Epithelial cell of esophagus (primary cell): ENCODE results near the gene CPXM2.
A peak's percentile ranks its signal among the peaks of the same experiment; 100 is the strongest.

Experiments used
- DNase-seq: peaks from one replicate; pipeline ENCODE4 v3.0.0; 2010; ENCODE audit warnings: low read depth
- H3K4me3 ChIP-seq: 2 replicates; pipeline ENCODE4 v1.5.1; 2011; ENCODE audit warnings: mild to moderate bottlenecking, low read length, control low read depth
- CTCF ChIP-seq: IDR thresholded peaks from 2 replicates; pipeline ENCODE4 v1.5.1; 2011; ENCODE audit warnings: low read depth, mild to moderate bottlenecking, low read length, control low read depth, inconsistent platforms; ENCODE audit not compliant: insufficient read depth; ENCODE audit errors: missing control alignments

The CPXM2 gene

GRCh38 chr10:123930340-123931001 is 38.9 kb upstream of the CPXM2 start:
- DNase-seq: no peak
- no peak for TF ChIP-seq CTCF
- H3K4me3 ChIP-seq: no peak overlapping the region

GRCh38 chr10:123929791-123930190 is 38.2 kb upstream of the CPXM2 start:
- no peak for TF ChIP-seq CTCF
- no peak overlapping the region for H3K4me3 ChIP-seq
- no peak for DNase-seq

GRCh38 chr10:123928427-123928826 is 36.8 kb upstream of the CPXM2 start:
- no peak for DNase-seq
- no peak overlapping the region for H3K4me3 ChIP-seq
- TF ChIP-seq CTCF: no peak

GRCh38 chr10:123926401-123927264 is 35.0 kb upstream of the CPXM2 start:
- no peak for TF ChIP-seq CTCF

GRCh38 chr10:123922126-123922525 is 30.5 kb upstream of the CPXM2 start:
- no peak overlapping the region for H3K4me3 ChIP-seq
- TF ChIP-seq CTCF: no peak
- no peak for DNase-seq

More at GRCh38 chr10:123926401-123927264, 35.0 kb upstream of the CPXM2 start:
- DNase-seq: peak; percentile 29
- no peak overlapping the region for H3K4me3 ChIP-seq

GRCh38 chr10:123916775-123917174 is 25.2 kb upstream of the CPXM2 start:
- no peak for DNase-seq
- no peak for TF ChIP-seq CTCF
- H3K4me3 ChIP-seq: no peak overlapping the region
